Neuronal stem cell (in vitro differentiated cells): ENCODE data around the gene RIMKLA.
A peak's percentile ranks its signal among the peaks of the same experiment; 100 is the strongest.

Source experiments
- DNase-seq: peaks from one replicate; pipeline ENCODE4 v3.0.0-alpha.2; 2013; ENCODE audit warnings: low spot score
- H2AFZ ChIP-seq: one replicate; pipeline ENCODE4 v1.6.1; 2013; ENCODE audit warnings: mild to moderate bottlenecking, low read length, inconsistent platforms
- H2AK5ac ChIP-seq: 2 replicates; pipeline ENCODE4 v1.6.1; 2013; ENCODE audit warnings: low read depth, mild to moderate bottlenecking, inconsistent platforms, low read length, moderate library complexity, mixed read lengths
- H2BK120ac ChIP-seq: 2 replicates; pipeline ENCODE4 v1.6.1; 2013; ENCODE audit warnings: low read depth, mild to moderate bottlenecking, inconsistent platforms, low read length, moderate library complexity, mixed read lengths
- H2BK12ac ChIP-seq: one replicate; pipeline ENCODE4 v1.6.1; 2013; ENCODE audit warnings: low read length, inconsistent platforms
- H2BK15ac ChIP-seq: 2 replicates; pipeline ENCODE4 v1.6.1; 2013; ENCODE audit warnings: mild to moderate bottlenecking, low read length, inconsistent platforms, mixed read lengths
- H2BK5ac ChIP-seq: one replicate; pipeline ENCODE4 v1.6.1; 2013; ENCODE audit warnings: inconsistent platforms, mild to moderate bottlenecking, low read length, moderate library complexity
- H3K14ac ChIP-seq: one replicate; pipeline ENCODE4 v1.6.1; 2013; ENCODE audit warnings: low read length, inconsistent platforms
- H3K18ac ChIP-seq: 2 replicates; pipeline ENCODE4 v1.6.1; 2013; ENCODE audit warnings: low read length, inconsistent platforms
- H3K23ac ChIP-seq: 2 replicates; pipeline ENCODE4 v1.6.1; 2013; ENCODE audit warnings: low read depth, mild to moderate bottlenecking, mixed read lengths, low read length, inconsistent platforms; ENCODE audit not compliant: poor library complexity
- H3K27ac ChIP-seq: replicated peaks from 3 replicates; pipeline ENCODE4 v1.5.1; 2013; ENCODE audit warnings: low read length, inconsistent platforms
- H3K27me3 ChIP-seq, 3 experiments: 2 replicates each; pipeline ENCODE4 v1.6.1; 2013; ENCODE audit warnings: low read length in 3 of 3, mild to moderate bottlenecking in 2 of 3, inconsistent platforms in 1 of 3, low read depth in 1 of 3, mixed read lengths in 1 of 3, moderate library complexity in 1 of 3; ENCODE audit not compliant: control insufficient read depth in 3 of 3, insufficient read depth in 3 of 3
- H3K36me3 ChIP-seq, 2 donors: replicated peaks in 1 of 2; 2 replicates each; pipeline ENCODE4 v1.6.1; 2013; ENCODE audit warnings: low read length in 2 of 2; ENCODE audit not compliant: control insufficient read depth in 2 of 2, insufficient read depth in 2 of 2
- H3K4ac ChIP-seq: 2 replicates; pipeline ENCODE4 v1.6.1; 2013; ENCODE audit warnings: inconsistent platforms, mild to moderate bottlenecking, low read length, moderate library complexity
- H3K4me1 ChIP-seq, 2 donors: 1 replicate in 1 of 2; 2 replicates in 1 of 2; pipeline ENCODE4 v1.6.1; 2013; ENCODE audit warnings: low read length in 2 of 2, low read depth in 1 of 2; ENCODE audit not compliant: control insufficient read depth in 2 of 2, insufficient read depth in 1 of 2
- H3K4me2 ChIP-seq: one replicate; pipeline ENCODE4 v1.6.1; 2013; ENCODE audit warnings: mild to moderate bottlenecking, low read length, inconsistent platforms; ENCODE audit not compliant: insufficient read depth, poor library complexity, severe bottlenecking
- H3K4me3 ChIP-seq, 2 donors: 2 replicates each; pipeline ENCODE4 v1.5.1; 2013; ENCODE audit warnings: low read length in 2 of 2, mild to moderate bottlenecking in 2 of 2, inconsistent platforms in 1 of 2, moderate library complexity in 1 of 2
- H3K79me1 ChIP-seq: one replicate; pipeline ENCODE4 v1.6.1; 2013; ENCODE audit warnings: low read depth, mild to moderate bottlenecking, inconsistent platforms, low read length, moderate library complexity
- H3K9ac ChIP-seq: one replicate; pipeline ENCODE4 v1.6.1; 2013; ENCODE audit warnings: mild to moderate bottlenecking, low read depth, low read length, inconsistent platforms; ENCODE audit not compliant: poor library complexity
- H3K9me3 ChIP-seq, 2 donors: replicated peaks in 1 of 2; 2 replicates each; pipeline versions ENCODE3 to v1.6.1; 2013; ENCODE audit warnings: low read length in 2 of 2, mild to moderate bottlenecking in 2 of 2, inconsistent platforms in 1 of 2, low read depth in 1 of 2, mixed read lengths in 1 of 2, moderate library complexity in 1 of 2; ENCODE audit not compliant: control insufficient read depth in 2 of 2, insufficient read depth in 1 of 2
- H4K8ac ChIP-seq: one replicate; pipeline ENCODE4 v1.6.1; 2013; ENCODE audit warnings: low read depth, mild to moderate bottlenecking, inconsistent platforms, low read length, moderate library complexity
- H4K91ac ChIP-seq: one replicate; pipeline ENCODE4 v1.6.1; 2013; ENCODE audit warnings: low read length, low read depth, mild to moderate bottlenecking, inconsistent platforms; ENCODE audit not compliant: poor library complexity
- WGBS, 2 donors: extraction: QIAGEN DNeasy Blood & Tissue Kit; methylation state at CpG; one replicate each; pipeline ENCODE4 v1.1.7; 2013; ENCODE audit warnings: missing lambda C conversion rate in 2 of 2, mixed read lengths in 1 of 2; ENCODE audit not compliant: insufficient read length in 2 of 2, insufficient replicate concordance in 1 of 2; ENCODE audit errors: extremely low coverage in 2 of 2; 5-methylcytosine and 5-hydroxymethylcytosine counted together

Gene RIMKLA

DNA sequence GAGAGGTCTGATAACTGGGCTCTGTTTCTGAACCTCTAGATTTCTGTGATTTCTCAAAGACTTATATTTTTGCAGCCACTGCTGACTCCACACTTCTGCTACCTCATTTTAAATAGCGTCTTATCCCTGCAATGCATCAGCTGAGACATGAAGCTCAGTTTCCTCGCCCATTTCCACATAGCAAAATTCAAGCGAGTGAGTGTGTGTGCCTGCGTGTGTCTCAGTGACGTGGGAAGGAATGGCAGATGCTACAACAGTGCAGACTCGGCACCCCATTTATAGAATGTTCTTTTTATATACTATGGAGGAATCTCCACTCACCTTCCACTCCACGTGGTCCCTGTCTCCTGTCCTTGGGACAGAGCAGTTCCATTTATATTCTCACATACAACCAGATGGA, 39.5 kb downstream of the RIMKLA start:
- Histone ChIP-seq H3K36me3 (no peaks in the 10 kb centered on the region), H3K9me3 (no peaks in the 10 kb centered on the region), H3K4me1 (peaks cover 2 to 4% of the 10 kb centered on the region in 2 donors), H4K91ac (no peak overlapping the region), H2BK12ac (no peak overlapping the region), H3K79me1 (no peaks in the 10 kb centered on the region), H2AFZ (no peak overlapping the region), H3K4ac (no peak overlapping the region), H3K23ac (no peak overlapping the region), H2BK5ac (no peak overlapping the region), H3K4me3 (no peak overlapping the region), H2AK5ac (no peak overlapping the region), H3K14ac (no peak overlapping the region), H2BK15ac (no peak overlapping the region), H3K18ac (no peak overlapping the region), H3K4me2 (no peak overlapping the region), H3K27me3 (peaks cover 0 to 37% (median 0%) of the 10 kb centered on the region in 3 experiments), H2BK120ac (no peak overlapping the region), H3K27ac (no peak overlapping the region), H3K9ac (no peak overlapping the region), H4K8ac (no peak overlapping the region)
- no peak for DNase-seq
- WGBS, 2 donors = no CpG with 5 or more reads among the region's 7 CpGs

DNA sequence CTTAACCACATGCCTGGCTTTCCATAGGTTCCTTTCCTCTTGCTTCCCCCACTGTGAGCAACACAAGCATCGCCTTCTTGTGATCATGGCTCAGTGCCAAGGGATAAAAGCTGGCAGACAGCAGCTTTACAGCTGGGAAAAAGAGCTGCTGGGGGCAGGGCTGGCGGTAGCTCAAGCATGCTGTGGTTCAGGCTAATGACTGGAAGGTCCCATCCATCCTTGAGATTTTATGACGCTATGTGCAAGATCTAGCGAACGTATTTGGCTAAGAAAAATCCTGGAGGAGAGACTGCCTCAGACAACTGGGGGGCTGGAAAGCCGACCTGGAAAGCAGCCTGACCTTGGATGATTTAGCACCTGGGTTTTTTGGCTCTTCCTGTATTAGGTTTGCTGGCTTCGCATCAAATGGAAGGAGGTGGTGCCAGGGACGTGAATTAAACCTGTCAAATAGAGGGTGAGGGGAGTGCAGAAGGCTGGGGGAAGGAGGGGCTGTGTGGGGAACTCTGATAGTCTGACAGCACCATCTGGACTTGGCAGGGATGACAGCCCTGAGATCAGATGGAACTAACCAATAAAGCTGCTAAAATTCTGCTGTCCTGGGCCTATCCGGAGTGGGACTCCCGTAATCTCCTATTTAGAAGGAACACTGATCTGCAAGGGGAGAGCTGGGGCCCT, 40.5 kb downstream of the RIMKLA start:
- Histone ChIP-seq H3K4me1 (peaks cover 2 to 4% of the 10 kb centered on the region in 2 donors), H3K18ac (no peak overlapping the region), H3K9me3 (no peaks in the 10 kb centered on the region), H2AFZ (no peak overlapping the region), H4K91ac (no peak overlapping the region), H2BK15ac (no peak overlapping the region), H2AK5ac (no peak overlapping the region), H2BK12ac (no peak overlapping the region), H3K27ac (no peak overlapping the region), H3K23ac (no peak overlapping the region), H3K4me2 (no peak overlapping the region), H3K9ac (no peak overlapping the region), H2BK5ac (no peak overlapping the region), H3K79me1 (peaks cover 2% of the 10 kb centered on the region), H3K27me3 (peaks cover 0 to 33% (median 0%) of the 10 kb centered on the region in 3 experiments), H4K8ac (no peak overlapping the region), H3K14ac (no peak overlapping the region), H2BK120ac (no peak overlapping the region), H3K4me3 (no peak overlapping the region), H3K4ac (no peak overlapping the region), H3K36me3 (no peaks in the 10 kb centered on the region)
- DNase-seq = no peak
- no CpG with 5 or more reads among the region's 10 CpGs for whole genome bisulfite sequencing, 2 donors

- H3K9ac ChIP-seq = no peak overlapping the region
- H2BK12ac ChIP-seq = no peak overlapping the region
- no peak overlapping the region for H4K91ac ChIP-seq
- H3K14ac ChIP-seq = no peak overlapping the region
- H2BK15ac ChIP-seq = no peak overlapping the region
- H3K4ac ChIP-seq = no peak overlapping the region
- H3K36me3 ChIP-seq = no peaks in the 10 kb centered on the region
- no peak overlapping the region for H3K4me3 ChIP-seq
- no peak overlapping the region for H3K18ac ChIP-seq
- H2AK5ac ChIP-seq = no peak overlapping the region
- peaks cover 0 to 33% (median 0%) of the 10 kb centered on the region in 3 experiments for H3K27me3 ChIP-seq
- H3K4me2 ChIP-seq = no peak overlapping the region
- no peak overlapping the region for H2BK120ac ChIP-seq
- H3K9me3 ChIP-seq = no peaks in the 10 kb centered on the region
- no peak overlapping the region for H4K8ac ChIP-seq
- no peak overlapping the region for H3K27ac ChIP-seq
- WGBS, 2 donors = no CpG with 5 or more reads among the region's 9 CpGs
- H3K23ac ChIP-seq = no peak overlapping the region
- no peak overlapping the region for H2BK5ac ChIP-seq
- DNase-seq = no peak
- H3K79me1 ChIP-seq = peaks cover 2% of the 10 kb centered on the region
- peak overlapping the region; percentile 15 for H2AFZ ChIP-seq
- H3K4me1 ChIP-seq = peaks cover 2 to 4% of the 10 kb centered on the region in 2 donors
Measured at GRCh38 chr1:42422737-42423136, 42.1 kb downstream of the RIMKLA start.

DNA sequence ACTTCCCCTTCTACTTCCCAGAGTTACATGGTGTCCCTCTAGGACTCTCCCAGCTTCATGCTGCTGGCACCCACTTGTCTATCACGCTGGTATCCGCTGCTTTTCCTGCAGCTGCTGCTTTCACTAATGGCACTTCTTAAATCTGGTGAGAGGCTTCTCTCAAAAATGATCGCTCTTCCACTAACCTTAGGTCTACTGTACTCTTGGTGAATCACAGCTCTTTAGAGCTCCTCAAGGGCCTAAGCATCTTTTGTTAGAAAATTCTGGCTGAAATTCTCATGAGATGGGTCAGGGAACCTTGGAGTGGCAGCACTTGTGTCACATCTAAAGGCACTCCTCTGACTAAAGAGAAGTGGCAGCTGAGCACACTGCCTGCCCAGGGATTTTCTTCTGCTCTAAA, 43.1 kb downstream of the RIMKLA start:
- no peak overlapping the region for H2BK120ac ChIP-seq
- H2BK12ac ChIP-seq = no peak overlapping the region
- H2AFZ ChIP-seq = no peak overlapping the region
- H4K8ac ChIP-seq = no peak overlapping the region
- H3K79me1 ChIP-seq = peaks cover 2% of the 10 kb centered on the region
- no peak overlapping the region for H3K4ac ChIP-seq
- no peak overlapping the region for H3K4me3 ChIP-seq
- no peak overlapping the region for H2BK15ac ChIP-seq
- no peak overlapping the region for H3K27ac ChIP-seq
- no peaks in the 10 kb centered on the region for H3K9me3 ChIP-seq
- H2BK5ac ChIP-seq = no peak overlapping the region
- no peak overlapping the region for H3K18ac ChIP-seq
- peaks cover 0 to 33% (median 0%) of the 10 kb centered on the region in 3 experiments for H3K27me3 ChIP-seq
- no CpG with 5 or more reads among the region's 3 CpGs for WGBS, 2 donors
- H3K4me2 ChIP-seq = no peak overlapping the region
- H3K4me1 ChIP-seq = peaks cover 2 to 4% of the 10 kb centered on the region in 2 donors
- no peak overlapping the region for H4K91ac ChIP-seq
- H3K14ac ChIP-seq = no peak overlapping the region
- no peak for DNase-seq
- H3K9ac ChIP-seq = no peak overlapping the region
- H3K36me3 ChIP-seq = no peaks in the 10 kb centered on the region
- no peak overlapping the region for H3K23ac ChIP-seq
- H2AK5ac ChIP-seq = no peak overlapping the region
